HG03280 (cell line): ENCODE results near the gene SPPL3.
"Not testable (repeated sequence)": the region's sequence is repeated elsewhere in the genome, so short reads cannot be mapped to it uniquely, and the experiment has no call there.

Source experiments
- ATAC-seq: cut with Tn5 transposase; IDR thresholded peaks from one replicate; pipeline ENCODE4 v1.9.1; 2021; ENCODE audit warnings: mild to moderate bottlenecking, moderate library complexity; ENCODE audit not compliant: unreplicated experiment

Gene SPPL3

DNA sequence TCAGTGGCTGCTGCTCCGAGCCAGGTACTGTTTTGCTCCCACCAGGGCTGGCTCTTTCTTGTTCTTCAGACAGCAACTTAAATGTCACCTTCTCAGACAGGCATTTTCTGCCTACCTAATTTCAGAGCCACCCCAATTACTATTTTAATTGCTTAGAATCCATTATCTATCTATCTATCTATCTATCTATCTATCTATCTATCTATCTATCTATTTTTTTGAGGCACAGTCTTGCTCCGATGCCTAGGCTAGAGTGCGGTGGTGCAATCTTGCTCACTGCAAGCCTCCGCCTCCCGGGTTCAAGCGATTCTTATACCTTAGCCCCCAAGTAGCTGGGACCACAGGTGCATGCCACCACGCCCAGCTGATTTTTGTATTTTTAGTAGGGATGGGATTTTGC is 58.5 kb downstream of the SPPL3 start:
- ATAC-seq: no peak

DNA sequence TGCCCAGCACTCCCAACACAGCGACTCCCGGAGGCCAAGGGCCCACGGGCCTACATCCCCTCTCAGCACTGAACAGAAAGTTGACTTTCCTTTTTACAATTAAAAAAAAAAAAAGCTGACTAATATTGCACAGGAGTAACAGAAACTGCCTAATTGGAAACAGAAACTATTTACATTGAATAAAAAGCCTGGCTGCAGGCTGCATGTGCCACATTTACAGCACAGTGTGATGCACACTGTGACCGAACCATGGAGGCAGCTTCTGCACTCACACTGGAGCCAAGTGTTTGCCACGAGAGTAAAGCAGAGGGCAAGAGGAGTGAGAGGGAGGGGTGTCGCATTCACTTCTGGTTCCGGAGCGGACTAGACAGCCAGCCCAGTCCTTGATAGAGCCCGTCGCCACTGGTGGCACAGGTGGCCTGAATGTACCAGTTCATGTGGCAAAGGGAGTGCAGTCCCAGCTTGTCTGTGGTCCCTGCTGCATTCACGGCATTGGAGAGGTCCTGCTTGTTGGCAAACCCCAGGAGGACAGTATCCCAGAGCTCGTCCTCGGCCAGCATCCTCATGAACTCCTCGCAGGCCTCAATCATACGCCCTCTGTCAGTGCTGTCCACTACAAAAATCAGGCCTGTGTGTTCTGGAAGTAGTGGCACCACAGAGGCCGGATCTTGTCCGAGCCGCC is 59.2 kb downstream of the SPPL3 start:
- no peak for ATAC-seq

- no peak for ATAC-seq
Observed at GRCh38 chr12:120844297-120844696, 59.9 kb downstream of the SPPL3 start.

DNA sequence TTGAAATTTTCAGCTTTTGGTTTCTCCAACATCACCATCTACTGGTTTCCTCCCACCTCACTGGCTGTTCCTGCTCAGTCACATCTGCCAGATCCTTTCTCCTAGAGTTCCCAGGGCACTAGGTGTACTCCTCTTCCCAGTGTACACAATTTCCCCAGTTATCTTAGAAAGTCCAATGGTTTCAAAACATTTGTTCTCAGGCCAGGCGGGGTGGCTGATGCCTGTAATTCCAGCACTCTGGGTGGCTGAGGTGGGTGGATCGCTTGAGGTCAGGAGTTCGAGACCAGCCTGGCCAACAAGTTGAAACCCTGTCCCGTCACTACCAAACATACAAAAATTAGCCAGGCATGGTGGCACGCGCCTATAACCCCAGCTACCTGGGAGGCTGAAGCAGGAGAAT is 60.7 kb downstream of the SPPL3 start:
- ATAC-seq: no peak

DNA sequence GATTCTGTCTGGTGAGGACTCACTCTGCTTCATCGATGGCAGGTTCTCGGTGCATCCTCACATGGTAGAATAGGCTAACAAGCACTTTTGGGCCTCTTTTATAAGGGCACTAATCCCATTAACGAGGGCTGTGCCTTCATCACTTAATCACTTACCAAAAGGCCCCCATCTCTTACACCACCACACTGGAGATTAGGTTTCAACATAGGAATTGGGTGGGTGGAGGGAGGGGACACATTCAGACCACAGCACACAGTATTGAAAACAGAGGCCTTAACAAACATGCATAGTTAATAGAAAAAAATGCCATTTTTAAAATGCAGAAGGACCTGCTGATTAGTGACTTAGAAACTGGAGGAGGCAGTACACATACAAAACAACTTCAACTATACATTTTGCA is 61.6 kb downstream of the SPPL3 start:
- no peak for ATAC-seq

- ATAC-seq: no peak
Observed at GRCh38 chr12:120841525-120841924, 62.6 kb downstream of the SPPL3 start.

- ATAC-seq: no peak
Observed at GRCh38 chr12:120839503-120839902, 64.7 kb downstream of the SPPL3 start.

- ATAC-seq: not testable (repeated sequence)
Observed at GRCh38 chr12:120838629-120839383, 65.4 kb downstream of the SPPL3 start.

DNA sequence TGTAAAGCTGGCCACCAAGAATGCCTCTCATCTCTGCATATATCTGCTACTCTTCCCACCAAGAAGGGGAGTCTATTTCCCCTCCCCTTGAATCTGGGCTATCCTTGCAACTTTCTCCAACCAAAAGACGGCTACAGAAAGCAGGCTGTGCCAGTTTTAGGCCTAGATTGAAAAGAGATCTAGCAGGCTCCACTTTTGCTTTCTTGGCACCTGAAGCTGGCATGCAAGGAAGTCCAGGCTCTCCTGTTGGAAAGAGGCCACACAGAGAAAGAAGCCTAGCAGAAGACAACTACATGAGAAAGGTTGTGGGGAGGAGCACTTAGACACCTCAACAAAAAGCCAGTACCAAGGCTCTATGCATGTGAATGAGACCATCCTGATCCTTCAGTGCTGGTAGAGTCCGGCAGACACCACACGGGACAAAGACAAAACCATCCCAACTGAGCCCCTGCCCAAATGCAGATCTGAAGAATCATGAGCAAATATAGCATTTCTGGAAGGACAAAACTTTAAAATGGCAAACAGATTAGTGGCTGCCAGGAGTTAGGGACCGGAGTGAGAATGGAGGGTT is 68.0 kb downstream of the SPPL3 start:
- no peak for ATAC-seq

GRCh38 chr12:120835657-120836056 is 68.5 kb downstream of the SPPL3 start:
- no peak for ATAC-seq

DNA sequence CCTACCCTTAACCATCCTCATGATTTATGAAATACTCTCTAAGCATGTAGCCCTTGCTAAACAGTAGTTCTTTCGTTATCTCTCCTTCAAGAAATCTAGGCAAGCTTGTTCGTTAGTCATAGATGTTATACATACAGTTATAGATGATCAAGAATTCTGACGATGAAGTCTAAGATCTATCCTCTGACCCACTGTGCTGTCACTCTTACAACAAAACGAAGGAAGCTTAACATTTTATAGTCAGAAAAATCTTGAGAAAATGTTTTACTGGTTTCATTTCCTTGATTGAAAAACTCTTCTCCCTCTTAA is 68.9 kb downstream of the SPPL3 start:
- no peak for ATAC-seq

DNA sequence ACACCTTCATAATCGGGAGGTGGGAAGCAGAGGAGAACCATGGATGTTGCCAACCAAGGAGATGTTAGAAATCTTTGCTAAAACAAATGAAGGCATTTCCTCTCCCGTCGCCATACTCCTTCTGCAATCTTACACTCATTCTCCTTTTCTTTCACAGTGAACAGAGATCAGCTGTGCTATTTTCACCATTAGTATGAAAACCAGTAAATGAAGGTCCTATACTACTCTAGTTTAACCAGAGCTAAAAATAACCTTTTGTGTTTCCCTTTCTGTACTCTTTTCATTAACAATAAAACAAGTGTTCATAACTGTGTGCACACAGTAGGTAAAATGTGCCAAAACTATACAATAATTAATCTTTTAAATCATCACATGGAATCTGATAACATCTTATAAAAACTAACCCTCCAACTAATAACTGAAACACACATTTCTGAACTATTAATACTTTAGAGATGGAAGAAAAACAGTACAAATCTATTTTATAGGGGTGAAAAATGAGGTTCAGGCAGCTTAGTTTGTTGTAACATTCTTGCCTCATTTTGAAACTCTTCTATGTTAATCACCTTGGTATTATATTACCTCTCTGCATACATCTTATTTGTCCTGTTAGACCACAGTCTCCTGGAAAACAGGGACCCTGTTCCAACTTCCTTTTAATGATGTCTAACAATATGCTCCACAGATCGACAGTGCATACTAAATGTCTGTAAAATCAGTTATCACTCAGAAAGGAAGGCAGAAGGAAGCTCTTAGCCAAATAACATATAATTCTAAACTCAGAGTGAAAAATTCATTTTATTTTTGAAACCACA is 69.5 kb downstream of the SPPL3 start:
- ATAC-seq: no peak

- ATAC-seq: no peak
Observed at GRCh38 chr12:120833849-120834248, 70.3 kb downstream of the SPPL3 start.

- no peak for ATAC-seq
Observed at GRCh38 chr12:120832737-120833136, 71.4 kb downstream of the SPPL3 start.

- no peak for ATAC-seq
Observed at GRCh38 chr12:120831648-120832267, 72.4 kb downstream of the SPPL3 start.

DNA sequence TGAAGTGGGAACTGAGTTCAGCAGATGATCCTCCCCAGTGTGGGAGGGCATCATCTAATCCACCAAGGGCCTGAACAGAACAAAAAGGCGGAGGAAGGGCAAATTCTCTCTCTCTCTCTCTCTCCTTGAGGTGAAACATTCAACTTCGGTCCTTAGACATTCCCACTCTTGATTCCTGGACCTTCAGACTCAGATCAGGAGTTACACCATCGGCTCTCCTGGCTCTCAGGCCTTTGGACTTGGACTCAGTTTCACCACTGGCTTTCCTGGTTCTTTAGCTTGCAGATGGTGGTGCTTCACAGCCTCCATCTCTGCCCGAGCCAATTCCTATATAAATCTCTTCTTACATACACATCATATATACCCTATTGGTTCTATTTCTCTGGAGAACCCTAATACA is 73.2 kb downstream of the SPPL3 start:
- ATAC-seq: no peak

- no peak for ATAC-seq
Observed at GRCh38 chr12:120830052-120830940, 73.9 kb downstream of the SPPL3 start.

GRCh38 chr12:120826335-120826734 is 77.8 kb downstream of the SPPL3 start:
- ATAC-seq: no peak

DNA sequence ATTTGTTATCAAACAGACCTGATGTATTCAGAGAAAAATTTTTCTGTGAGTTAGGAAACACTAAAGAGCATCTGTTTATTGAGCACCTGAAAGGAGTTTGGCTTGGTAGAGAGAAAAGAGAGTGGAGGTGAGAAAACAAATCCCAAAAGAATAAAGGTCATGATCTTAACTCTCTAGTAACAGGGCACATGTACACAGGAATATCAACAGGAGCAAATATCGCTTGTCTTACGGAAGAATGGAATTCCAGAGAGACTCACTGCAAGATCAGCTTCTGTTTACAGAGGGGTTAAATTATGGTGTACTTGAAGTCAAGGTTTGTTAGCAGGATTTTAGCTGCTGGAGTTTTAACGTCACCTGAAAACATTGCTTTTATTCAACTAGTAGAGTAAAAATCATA is 78.8 kb downstream of the SPPL3 start:
- ATAC-seq: no peak

GRCh38 chr12:120822832-120823503 is 81.2 kb downstream of the SPPL3 start:
- no peak for ATAC-seq
